ENCODE data around the gene ZBED5.

DNA sequence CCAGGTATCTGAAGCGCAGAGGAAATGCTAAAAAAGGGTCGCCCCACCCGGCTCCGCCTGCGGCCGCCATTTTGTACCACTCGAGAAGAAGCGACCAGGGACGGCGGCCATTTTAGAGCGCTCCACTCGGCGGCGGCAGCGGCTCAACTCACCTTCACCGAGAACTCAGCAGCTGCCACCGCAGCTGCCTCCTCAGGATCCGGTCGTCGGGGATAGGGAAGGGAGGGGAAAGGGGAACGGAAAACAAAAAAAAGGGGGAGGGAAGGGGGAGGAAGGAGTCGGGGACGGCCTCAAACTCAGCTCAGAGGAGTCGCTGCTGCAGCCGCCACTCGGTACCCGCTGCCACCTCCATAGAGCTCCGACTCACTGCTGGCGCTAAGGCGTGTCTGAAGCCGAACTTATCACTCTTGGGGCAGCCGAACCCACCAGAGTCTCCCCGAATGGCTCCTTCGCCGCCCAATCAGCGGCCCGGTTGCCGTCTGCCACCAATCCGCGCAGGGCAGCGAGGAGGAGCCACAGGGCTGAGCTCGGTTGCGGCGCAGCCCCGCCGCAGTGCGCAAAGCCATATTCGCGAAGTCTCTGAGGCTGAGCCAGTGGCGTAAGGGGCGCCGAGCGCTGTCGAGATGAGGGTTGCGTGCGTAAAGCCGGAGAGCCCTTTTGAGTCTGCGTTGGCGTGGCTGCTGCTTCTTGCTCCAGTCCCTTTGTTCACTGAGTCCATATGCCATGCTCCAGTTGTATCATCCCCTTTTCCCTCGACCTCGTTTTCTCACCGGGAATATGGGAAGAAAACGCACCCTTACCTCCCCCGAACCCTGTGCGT is 49.1 kb downstream of the ZBED5 start, which contains the start of gene EIF4G2:
- TF ChIP-seq, protein P1, sequence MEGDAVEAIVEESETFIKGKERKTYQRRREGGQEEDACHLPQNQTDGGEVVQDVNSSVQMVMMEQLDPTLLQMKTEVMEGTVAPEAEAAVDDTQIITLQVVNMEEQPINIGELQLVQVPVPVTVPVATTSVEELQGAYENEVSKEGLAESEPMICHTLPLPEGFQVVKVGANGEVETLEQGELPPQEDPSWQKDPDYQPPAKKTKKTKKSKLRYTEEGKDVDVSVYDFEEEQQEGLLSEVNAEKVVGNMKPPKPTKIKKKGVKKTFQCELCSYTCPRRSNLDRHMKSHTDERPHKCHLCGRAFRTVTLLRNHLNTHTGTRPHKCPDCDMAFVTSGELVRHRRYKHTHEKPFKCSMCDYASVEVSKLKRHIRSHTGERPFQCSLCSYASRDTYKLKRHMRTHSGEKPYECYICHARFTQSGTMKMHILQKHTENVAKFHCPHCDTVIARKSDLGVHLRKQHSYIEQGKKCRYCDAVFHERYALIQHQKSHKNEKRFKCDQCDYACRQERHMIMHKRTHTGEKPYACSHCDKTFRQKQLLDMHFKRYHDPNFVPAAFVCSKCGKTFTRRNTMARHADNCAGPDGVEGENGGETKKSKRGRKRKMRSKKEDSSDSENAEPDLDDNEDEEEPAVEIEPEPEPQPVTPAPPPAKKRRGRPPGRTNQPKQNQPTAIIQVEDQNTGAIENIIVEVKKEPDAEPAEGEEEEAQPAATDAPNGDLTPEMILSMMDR (IDR thresholded peaks at IDR 0.05; ENCODE audit: poor library complexity, severe bottlenecking) = no peak
- TF ChIP-seq, protein P2, sequence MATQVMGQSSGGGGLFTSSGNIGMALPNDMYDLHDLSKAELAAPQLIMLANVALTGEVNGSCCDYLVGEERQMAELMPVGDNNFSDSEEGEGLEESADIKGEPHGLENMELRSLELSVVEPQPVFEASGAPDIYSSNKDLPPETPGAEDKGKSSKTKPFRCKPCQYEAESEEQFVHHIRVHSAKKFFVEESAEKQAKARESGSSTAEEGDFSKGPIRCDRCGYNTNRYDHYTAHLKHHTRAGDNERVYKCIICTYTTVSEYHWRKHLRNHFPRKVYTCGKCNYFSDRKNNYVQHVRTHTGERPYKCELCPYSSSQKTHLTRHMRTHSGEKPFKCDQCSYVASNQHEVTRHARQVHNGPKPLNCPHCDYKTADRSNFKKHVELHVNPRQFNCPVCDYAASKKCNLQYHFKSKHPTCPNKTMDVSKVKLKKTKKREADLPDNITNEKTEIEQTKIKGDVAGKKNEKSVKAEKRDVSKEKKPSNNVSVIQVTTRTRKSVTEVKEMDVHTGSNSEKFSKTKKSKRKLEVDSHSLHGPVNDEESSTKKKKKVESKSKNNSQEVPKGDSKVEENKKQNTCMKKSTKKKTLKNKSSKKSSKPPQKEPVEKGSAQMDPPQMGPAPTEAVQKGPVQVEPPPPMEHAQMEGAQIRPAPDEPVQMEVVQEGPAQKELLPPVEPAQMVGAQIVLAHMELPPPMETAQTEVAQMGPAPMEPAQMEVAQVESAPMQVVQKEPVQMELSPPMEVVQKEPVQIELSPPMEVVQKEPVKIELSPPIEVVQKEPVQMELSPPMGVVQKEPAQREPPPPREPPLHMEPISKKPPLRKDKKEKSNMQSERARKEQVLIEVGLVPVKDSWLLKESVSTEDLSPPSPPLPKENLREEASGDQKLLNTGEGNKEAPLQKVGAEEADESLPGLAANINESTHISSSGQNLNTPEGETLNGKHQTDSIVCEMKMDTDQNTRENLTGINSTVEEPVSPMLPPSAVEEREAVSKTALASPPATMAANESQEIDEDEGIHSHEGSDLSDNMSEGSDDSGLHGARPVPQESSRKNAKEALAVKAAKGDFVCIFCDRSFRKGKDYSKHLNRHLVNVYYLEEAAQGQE (IDR thresholded peaks at IDR 0.05; ENCODE audit: borderline replicate concordance) = peak; percentile 95
- TF ChIP-seq SMC3 (conservative IDR thresholded peaks at IDR 0.05; ENCODE audit: poor library complexity) = no peak

All from neural cell (in vitro differentiated cells).